ENCODE data around the gene CLIP4.

Gene CLIP4

GRCh38 chr2:29226808-29227207, 111.6 kb downstream of the CLIP4 start:
- no peak for TF ChIP-seq CTCF (IDR thresholded peaks at IDR 0.05; ENCODE audit: low read length, missing control alignments)
- DNase-seq (ENCODE audit: low read depth) = no peak
- no peak overlapping the region for H3K4me3 ChIP-seq (replicated peaks; ENCODE audit: low read depth, low read length)

- H3K4me3 ChIP-seq (replicated peaks; ENCODE audit: low read depth, low read length) = no peak overlapping the region
- no peak for TF ChIP-seq CTCF (IDR thresholded peaks at IDR 0.05; ENCODE audit: low read length, missing control alignments)
- peak; percentile 31 for DNase-seq (ENCODE audit: low read depth)
These were observed 112.9 kb downstream of the CLIP4 start for GRCh38 chr2:29227935-29228675.

- DNase-seq (ENCODE audit: low read depth) = no peak
- no peak overlapping the region for H3K4me3 ChIP-seq (replicated peaks; ENCODE audit: low read depth, low read length)
- TF ChIP-seq CTCF (IDR thresholded peaks at IDR 0.05; ENCODE audit: low read length, missing control alignments) = no peak
These were observed 113.7 kb downstream of the CLIP4 start for GRCh38 chr2:29228947-29229346.

- no peak for TF ChIP-seq CTCF (IDR thresholded peaks at IDR 0.05; ENCODE audit: low read length, missing control alignments)
- DNase-seq (ENCODE audit: low read depth) = no peak
These were observed 114.4 kb downstream of the CLIP4 start for GRCh38 chr2:29229640-29230039.

GRCh38 chr2:29232041-29232440, 116.8 kb downstream of the CLIP4 start:
- TF ChIP-seq CTCF (IDR thresholded peaks at IDR 0.05; ENCODE audit: low read length, missing control alignments) = no peak
- no peak overlapping the region for H3K4me3 ChIP-seq (replicated peaks; ENCODE audit: low read depth, low read length)
- no peak for DNase-seq (ENCODE audit: low read depth)

More at GRCh38 chr2:29229640-29230039, 114.4 kb downstream of the CLIP4 start:
- no peak overlapping the region for H3K4me3 ChIP-seq (replicated peaks; ENCODE audit: low read depth, low read length)

- no peak for DNase-seq (ENCODE audit: low read depth)
- H3K4me3 ChIP-seq (replicated peaks; ENCODE audit: low read depth, low read length) = no peak overlapping the region
- TF ChIP-seq CTCF (IDR thresholded peaks at IDR 0.05; ENCODE audit: low read length, missing control alignments) = no peak
These were observed 118.2 kb downstream of the CLIP4 start for GRCh38 chr2:29233428-29233827.

- DNase-seq (ENCODE audit: low read depth) = no peak
- TF ChIP-seq CTCF (IDR thresholded peaks at IDR 0.05; ENCODE audit: low read length, missing control alignments) = no peak
- H3K4me3 ChIP-seq (replicated peaks; ENCODE audit: low read depth, low read length) = no peak overlapping the region
These were observed 120.2 kb downstream of the CLIP4 start for GRCh38 chr2:29235411-29235810.

Data from fibroblast of pulmonary artery (primary cell).